HepG2 (cell line): ENCODE results near the gene EDNRB.

ENCODE experiments used
- EZH2 ChIP-seq: conservative IDR thresholded peaks from 2 replicates; pipeline ENCODE4 v1.6.1; 2012; ENCODE audit warnings: mild to moderate bottlenecking, low read depth, low read length, moderate library complexity
- FOXK1 ChIP-seq: sonication (generic); formaldehyde crosslinking; IDR thresholded peaks from 2 replicates; pipeline ENCODE4 v1.4.0; 2020; ENCODE audit warnings: low read depth, missing genetic modification reagents, borderline replicate concordance
- GATAD2A ChIP-seq: IDR thresholded peaks from 2 replicates; pipeline ENCODE4 v1.6.1; 2016
- NBN ChIP-seq: fragments of 450-650 bp; conservative IDR thresholded peaks from 2 replicates; pipeline ENCODE4 v1.6.1; 2017
- POLR2A ChIP-seq, 2 experiments: IDR thresholded peaks; 2 replicates each; pipeline ENCODE4 v1.6.1; 2011; ENCODE audit warnings: low read depth in 2 of 2, low read length in 2 of 2, mild to moderate bottlenecking in 1 of 2, moderate library complexity in 1 of 2; ENCODE audit not compliant: insufficient read depth in 1 of 2
- POLR2G ChIP-seq: fragments of 200-400 bp; formaldehyde crosslinking; IDR thresholded peaks from 2 replicates; pipeline ENCODE4 v1.6.1; 2018; ENCODE audit warnings: mild to moderate bottlenecking, low read depth, low read length, moderate library complexity
- SNAPC2 ChIP-seq: sonication (generic); formaldehyde crosslinking; IDR thresholded peaks from 2 replicates; pipeline ENCODE4 v1.8.1; 2022; ENCODE audit warnings: mild to moderate bottlenecking, missing genetic modification reagents
- ZNF550 ChIP-seq: sonication (generic); formaldehyde crosslinking; IDR thresholded peaks from 2 replicates; pipeline ENCODE4 v1.4.0; 2020; ENCODE audit warnings: mild to moderate bottlenecking, missing genetic modification reagents, borderline replicate concordance
- ZNF577 ChIP-seq: sonication (generic); formaldehyde crosslinking; IDR thresholded peaks from 2 replicates; pipeline ENCODE4 v1.4.0; 2020; ENCODE audit warnings: mild to moderate bottlenecking, low read depth, missing genetic modification reagents, borderline replicate concordance
- TF ChIP-seq, protein P1 (sequence below): sonication (generic); formaldehyde crosslinking; IDR thresholded peaks from 2 replicates; pipeline ENCODE4 v1.5.0; 2020; ENCODE audit warnings: mild to moderate bottlenecking, missing genetic modification reagents, moderate library complexity

DNA sequence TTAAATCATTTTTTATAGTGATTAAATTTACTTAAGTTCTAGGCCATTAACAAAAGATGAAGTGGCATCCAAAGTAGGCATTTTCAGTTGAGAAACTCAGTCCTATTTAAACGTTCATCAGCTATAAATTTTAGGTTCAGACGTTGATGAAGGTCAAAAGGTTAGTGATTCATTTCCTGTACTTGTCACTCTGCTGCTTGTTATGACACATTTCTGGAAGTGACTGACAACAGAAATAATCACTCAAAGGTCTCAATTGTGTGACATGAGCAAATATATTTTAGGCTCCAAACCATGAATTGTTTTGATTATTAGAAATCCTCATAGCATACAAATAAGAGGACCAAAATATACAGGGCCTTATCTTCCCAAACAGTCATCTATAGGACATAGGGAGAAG, 10.3 kb upstream of the EDNRB start:
- TF ChIP-seq, protein P1, sequence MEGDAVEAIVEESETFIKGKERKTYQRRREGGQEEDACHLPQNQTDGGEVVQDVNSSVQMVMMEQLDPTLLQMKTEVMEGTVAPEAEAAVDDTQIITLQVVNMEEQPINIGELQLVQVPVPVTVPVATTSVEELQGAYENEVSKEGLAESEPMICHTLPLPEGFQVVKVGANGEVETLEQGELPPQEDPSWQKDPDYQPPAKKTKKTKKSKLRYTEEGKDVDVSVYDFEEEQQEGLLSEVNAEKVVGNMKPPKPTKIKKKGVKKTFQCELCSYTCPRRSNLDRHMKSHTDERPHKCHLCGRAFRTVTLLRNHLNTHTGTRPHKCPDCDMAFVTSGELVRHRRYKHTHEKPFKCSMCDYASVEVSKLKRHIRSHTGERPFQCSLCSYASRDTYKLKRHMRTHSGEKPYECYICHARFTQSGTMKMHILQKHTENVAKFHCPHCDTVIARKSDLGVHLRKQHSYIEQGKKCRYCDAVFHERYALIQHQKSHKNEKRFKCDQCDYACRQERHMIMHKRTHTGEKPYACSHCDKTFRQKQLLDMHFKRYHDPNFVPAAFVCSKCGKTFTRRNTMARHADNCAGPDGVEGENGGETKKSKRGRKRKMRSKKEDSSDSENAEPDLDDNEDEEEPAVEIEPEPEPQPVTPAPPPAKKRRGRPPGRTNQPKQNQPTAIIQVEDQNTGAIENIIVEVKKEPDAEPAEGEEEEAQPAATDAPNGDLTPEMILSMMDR (CRISPR knock-in tag): no peak
- TF ChIP-seq ZNF550 (CRISPR knock-in tag): no peak
- no peak for TF ChIP-seq GATAD2A (CRISPR knock-in tag)
- TF ChIP-seq SNAPC2 (CRISPR knock-in tag): no peak
- TF ChIP-seq FOXK1: no peak
- no peak for TF ChIP-seq POLR2A (IDR thresholded peaks at IDR 0.05; ENCODE audit: insufficient read depth in 1 of 2, low read depth in 2 of 2, low read length in 2 of 2)
- TF ChIP-seq NBN: no peak
- no peak for TF ChIP-seq POLR2G
- TF ChIP-seq ZNF577 (CRISPR knock-in tag): no peak
- no peak for TF ChIP-seq EZH2
